ENCODE data around the gene ARF3. TPM values are rescaled to one million over a fixed set of nuclear protein-coding genes. Genes with fewer than 3 reads are reported as not detected.
A peak's percentile ranks its signal among the peaks of the same experiment; 100 is the strongest.

Gene ARF3
- polyA plus RNA-seq (2012; ENCODE audit: low read depth, missing spikeins), result 121 TPM

DNA sequence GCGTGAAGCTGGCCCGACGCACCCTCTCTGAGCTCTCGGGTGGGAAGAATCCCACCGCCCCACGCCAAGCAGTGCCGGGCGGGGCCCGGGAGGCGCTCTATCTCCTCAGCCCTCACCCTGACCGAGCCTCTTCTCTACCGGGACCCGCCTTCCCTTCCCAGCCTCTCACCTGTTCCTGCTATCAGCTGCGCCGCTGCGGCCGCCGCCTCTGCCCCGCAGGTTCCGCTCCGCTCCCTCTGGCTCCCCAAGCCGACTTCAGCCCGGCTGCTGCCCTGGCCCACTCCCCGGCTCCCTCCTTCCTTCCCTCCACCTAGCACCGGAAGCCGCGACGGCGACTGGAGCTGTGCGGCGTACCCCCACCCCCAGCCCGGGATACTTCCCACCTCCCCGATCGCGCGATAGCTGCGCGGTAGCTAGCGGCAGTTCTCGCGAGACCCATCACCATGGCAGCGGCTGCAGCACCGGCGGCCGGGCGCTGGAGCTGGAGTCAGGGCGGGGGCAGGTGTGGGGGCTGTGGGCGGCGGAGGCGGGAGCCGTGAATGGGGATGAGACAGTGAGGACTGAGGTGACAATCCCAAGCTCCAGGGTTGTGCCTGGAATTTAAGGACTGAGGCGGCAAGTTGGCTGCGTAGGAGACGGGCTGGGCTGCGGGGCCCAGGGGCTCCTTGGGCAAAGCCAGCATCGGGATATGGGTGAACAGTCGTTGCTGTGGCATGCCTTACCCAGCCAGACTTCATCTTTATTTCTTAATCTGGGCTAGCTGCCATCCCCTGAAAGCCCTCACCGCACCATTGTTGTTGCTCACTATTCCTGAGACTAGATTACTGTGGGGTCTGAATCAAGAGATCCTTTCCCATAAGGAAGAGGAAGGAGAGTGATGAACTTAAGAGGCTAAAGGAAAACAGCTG is at the start of gene ARF3:
ARF3 (minus strand) TSS at position 347 of the 908 bp plus-strand sequence. CDS start 16,392 bp downstream, outside the sequence.
- peak; percentile 71; the same call in 1 of the 2 replicates for TF ChIP-seq POLR2AphosphoS5 (IDR thresholded peaks at IDR 0.05; ENCODE audit: low read depth, low read length)
- TF ChIP-seq TAF1 (IDR thresholded peaks at IDR 0.05; ENCODE audit: low read depth, low read length), result peak; percentile 62; the same call in 1 of the 2 replicates
- TF ChIP-seq POU2F2 (IDR thresholded peaks at IDR 0.05; ENCODE audit: low read depth, low read length), result peak; percentile 8; the same call in 1 of the 2 replicates
- TF ChIP-seq POLR2A (IDR thresholded peaks at IDR 0.05; ENCODE audit: low read depth, low read length), result peak; percentile 78
- no peak for TF ChIP-seq PAX5 (IDR thresholded peaks at IDR 0.05; ENCODE audit: insufficient read depth, low read length, severe bottlenecking)
- FAIRE-seq (peak; percentile 90), DNase-seq (ENCODE audit: insufficient read length, low spot score) (peak; percentile 97)

- FAIRE-seq (no peak), DNase-seq (ENCODE audit: insufficient read length, low spot score) (no peak)
- no peak for TF ChIP-seq TAF1 (IDR thresholded peaks at IDR 0.05; ENCODE audit: low read depth, low read length)
- no peak for TF ChIP-seq POLR2AphosphoS5 (IDR thresholded peaks at IDR 0.05; ENCODE audit: low read depth, low read length)
- no peak for TF ChIP-seq SPI1 (IDR thresholded peaks at IDR 0.05; ENCODE audit: low read depth, low read length)
These were observed 43.1 kb upstream of the ARF3 start for GRCh38 chr12:49000346-49000745.

- peak; percentile 79 for DNase-seq (ENCODE audit: insufficient read length, low spot score)
These were observed 42.3 kb upstream of the ARF3 start, which contains the start of gene DDN for GRCh38 chr12:48999371-49000131. Gene DDN (minus strand): TSS chr12:48999375. CDS start chr12:48999287, 88 bp downstream.

DNA sequence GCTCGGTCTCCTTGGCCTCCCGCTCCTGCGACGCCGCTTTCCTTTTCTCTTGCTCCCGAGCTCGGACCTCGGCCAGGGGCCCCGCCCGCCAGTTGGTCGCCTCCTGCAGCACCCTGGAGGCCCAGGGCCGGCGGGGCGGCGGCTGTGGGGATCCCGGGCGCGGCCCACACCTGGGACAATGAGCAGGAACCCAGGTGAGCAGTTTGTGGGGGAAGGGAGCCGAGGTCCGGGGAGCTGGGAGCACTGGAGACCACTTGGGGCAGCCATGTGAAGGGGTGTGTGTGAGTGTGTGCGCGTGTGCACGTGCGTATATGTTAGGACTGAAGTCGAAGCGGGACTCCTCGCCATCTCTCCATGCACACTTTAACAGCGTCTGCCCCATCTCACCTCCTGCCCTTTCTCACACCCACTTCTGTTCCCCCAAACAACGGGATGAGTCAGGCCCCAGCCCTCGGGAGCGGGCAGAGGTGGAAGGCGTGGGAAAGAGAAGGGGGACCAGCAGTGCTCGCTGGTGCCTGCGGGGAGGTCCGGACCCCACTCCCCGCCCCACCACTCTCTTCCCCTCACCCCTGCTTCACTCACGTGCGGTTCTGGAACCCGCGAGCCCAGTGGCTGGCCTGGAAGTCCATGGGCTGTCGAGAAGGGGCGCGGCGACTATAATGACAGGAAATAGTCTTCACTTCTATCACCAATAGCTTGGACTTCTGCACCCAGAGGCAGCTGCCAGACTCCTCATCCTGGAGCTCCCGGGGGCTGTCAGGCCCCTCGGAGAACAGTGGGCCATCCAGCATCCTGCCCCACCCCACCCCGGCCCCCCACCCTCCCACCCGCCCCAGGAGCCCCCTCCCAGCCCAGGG is 41.4 kb upstream of the ARF3 start:
- no peak for DNase-seq (ENCODE audit: insufficient read length, low spot score)
- FAIRE-seq, result peak; percentile 71
- TF ChIP-seq POLR2A (IDR thresholded peaks at IDR 0.05; ENCODE audit: low read depth, low read length) (no peak), POLR2AphosphoS5 (IDR thresholded peaks at IDR 0.05; ENCODE audit: low read depth, low read length) (0 out of 2 replicates have a peak, but pooled peaks have one; percentile 9)

More at GRCh38 chr12:48999371-49000131, 42.3 kb upstream of the ARF3 start, which contains the start of gene DDN:
- TF ChIP-seq POLR2A (IDR thresholded peaks at IDR 0.05; ENCODE audit: low read depth, low read length) (peak; percentile 34; the same call in 1 of the 2 replicates), POU2F2 (IDR thresholded peaks at IDR 0.05; ENCODE audit: low read depth, low read length) (no peak)
- peak; percentile 79 for FAIRE-seq

GRCh38 chr12:48997719-48998496 is 40.6 kb upstream of the ARF3 start:
- peak; percentile 86 for DNase-seq (ENCODE audit: insufficient read length, low spot score)
- peak; percentile 13 for FAIRE-seq
- TF ChIP-seq POU2F2 (IDR thresholded peaks at IDR 0.05; ENCODE audit: low read depth, low read length) (no peak), TAF1 (IDR thresholded peaks at IDR 0.05; ENCODE audit: low read depth, low read length) (no peak), POLR2A (IDR thresholded peaks at IDR 0.05; ENCODE audit: low read depth, low read length) (no peak), POLR2AphosphoS5 (IDR thresholded peaks at IDR 0.05; ENCODE audit: low read depth, low read length) (no peak), SPI1 (IDR thresholded peaks at IDR 0.05; ENCODE audit: low read depth, low read length) (no peak), PAX5 (IDR thresholded peaks at IDR 0.05; ENCODE audit: insufficient read depth, low read length, severe bottlenecking) (no peak)

DNA sequence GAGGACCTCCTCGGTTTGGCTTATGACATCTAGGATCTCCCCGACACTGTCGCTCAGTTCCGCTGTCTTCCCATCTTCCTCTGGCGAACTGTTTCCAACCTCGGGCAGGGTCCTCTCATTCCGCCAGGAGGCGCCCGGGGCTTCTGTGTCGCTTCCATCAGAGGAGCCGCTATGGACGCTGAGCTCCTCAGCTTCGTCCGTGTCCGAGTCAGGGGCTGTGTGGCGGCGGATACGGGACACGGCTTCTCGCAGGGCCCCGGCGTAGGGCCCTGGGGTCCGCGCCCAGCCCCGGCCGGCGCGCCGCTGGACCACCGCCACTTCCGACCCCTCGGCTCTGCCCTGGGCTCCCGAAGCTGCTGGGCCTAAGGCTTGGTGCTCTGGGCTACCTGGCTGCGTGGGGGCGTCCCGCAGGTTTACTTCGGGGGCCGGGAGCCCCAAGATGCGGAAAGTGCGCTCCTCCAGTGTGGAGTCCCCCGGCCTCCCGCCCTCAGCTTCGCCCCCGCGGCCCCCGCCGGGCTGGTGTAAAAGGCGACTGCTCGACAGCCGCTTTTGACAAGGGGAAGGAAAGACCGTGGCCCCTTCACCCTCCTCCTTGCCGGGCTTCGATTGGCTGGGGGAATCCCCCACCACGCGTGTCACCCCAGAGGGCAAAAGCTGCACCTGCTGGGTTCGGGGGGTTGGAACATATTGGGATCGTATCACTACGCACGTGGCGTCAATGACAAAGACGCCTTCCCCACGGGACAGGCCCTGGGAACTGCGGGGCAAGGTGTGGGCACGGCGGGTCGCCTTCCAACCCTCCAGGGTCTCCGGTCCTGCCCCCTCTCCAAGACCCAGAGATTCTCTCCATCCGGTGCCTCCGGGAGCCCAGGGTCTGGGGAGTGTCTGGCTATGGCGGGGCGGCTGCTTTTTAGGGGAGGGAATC is 39.8 kb upstream of the ARF3 start:
- FAIRE-seq (peak; percentile 48), DNase-seq (ENCODE audit: insufficient read length, low spot score) (peak; percentile 72)

GRCh38 chr12:48995086-48995879 is 38.0 kb upstream of the ARF3 start:
- DNase-seq (ENCODE audit: insufficient read length, low spot score), result peak; percentile 73
- peak; percentile 64 for FAIRE-seq
- TF ChIP-seq POU2F2 (IDR thresholded peaks at IDR 0.05; ENCODE audit: low read depth, low read length), result no peak
- no peak for TF ChIP-seq POLR2A (IDR thresholded peaks at IDR 0.05; ENCODE audit: low read depth, low read length)
- TF ChIP-seq POLR2AphosphoS5 (IDR thresholded peaks at IDR 0.05; ENCODE audit: low read depth, low read length), result no peak
- no peak for TF ChIP-seq PAX5 (IDR thresholded peaks at IDR 0.05; ENCODE audit: insufficient read depth, low read length, severe bottlenecking)
- TF ChIP-seq TAF1 (IDR thresholded peaks at IDR 0.05; ENCODE audit: low read depth, low read length), result no peak
- TF ChIP-seq SPI1 (IDR thresholded peaks at IDR 0.05; ENCODE audit: low read depth, low read length), result no peak

More for the DNA sequence above, 39.8 kb upstream of the ARF3 start:
- peak; percentile 31; the same call in 1 of the 2 replicates for TF ChIP-seq SPI1 (IDR thresholded peaks at IDR 0.05; ENCODE audit: low read depth, low read length)
- no peak for TF ChIP-seq POLR2A (IDR thresholded peaks at IDR 0.05; ENCODE audit: low read depth, low read length)
